Erythroblast (primary cell): ENCODE results near the gene YPEL1.
"Not testable (repeated sequence)": the region's sequence is repeated elsewhere in the genome, so short reads cannot be mapped to it uniquely, and the experiment has no call there.

Experiments
- GATA1 ChIP-seq: IDR thresholded peaks from 2 replicates; pipeline ENCODE4 v1.6.1; 2011; ENCODE audit warnings: low read depth, mild to moderate bottlenecking, control low read depth, low read length, moderate library complexity
- POLR2A ChIP-seq: IDR thresholded peaks from 2 replicates; pipeline ENCODE4 v1.6.1; 2011; ENCODE audit warnings: mild to moderate bottlenecking, low read length

DNA sequence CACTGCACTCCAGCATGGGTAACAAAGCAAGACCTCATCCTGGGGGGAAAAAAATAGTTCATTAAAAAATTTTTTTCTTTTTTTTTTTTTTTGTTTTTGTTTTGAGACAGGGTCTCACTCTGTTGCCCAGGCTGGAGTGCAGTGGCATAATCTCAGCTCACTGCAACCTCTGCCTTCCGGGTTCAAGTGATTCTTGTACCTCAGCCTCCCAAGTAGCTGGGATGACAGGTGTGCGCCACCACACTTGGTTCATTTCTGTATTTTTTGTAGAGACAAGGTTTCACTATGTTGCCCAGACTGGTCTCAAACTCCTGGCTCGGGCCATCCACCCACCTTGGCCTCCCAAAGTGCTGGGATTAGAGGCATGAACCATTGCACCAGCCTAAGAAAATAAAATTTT is 11.1 kb downstream of the YPEL1 start:
- not testable (repeated sequence) for TF ChIP-seq POLR2A, GATA1
